Endothelial cell of umbilical vein (primary cell): Measurements from ENCODE around the gene HRH3. TPM values are rescaled to one million over a fixed set of nuclear protein-coding genes. Genes with fewer than 3 reads are reported as not detected.

Experiments
- BruUV-seq: library from RNA; stranded (reverse); fragments of 400-500 nt; replicated peaks from 2 replicates; lab custom pipeline; 2021; lab: Mats Ljungman, UMichigan
- CTCF ChIA-PET: fragments of 300-600, 350-600 bp; sonication (Branson Sonifier 250); formaldehyde crosslinking; loops from one replicate; lab custom pipeline; 2021; ENCODE audit warnings: antibody characterized with exemption, inconsistent platforms; lab: Charles Lee
- POLR2A ChIA-PET: fragments of 300-600, 350-600 bp; sonication (Branson Sonifier 250); formaldehyde crosslinking; loops from one replicate; lab custom pipeline; 2021; ENCODE audit warnings: antibody characterized with exemption, inconsistent platforms; lab: Charles Lee
- DNase-seq: peaks from one replicate; pipeline ENCODE4 v3.0.0-alpha.2; 2011; ENCODE audit warnings: low read depth, low spot score
- FAIRE-seq: peaks from 2 replicates; lab custom pipeline; 2011; peaks lifted over from hg19 to GRCh38; lab: Jason Lieb, UNC
- H2AFZ ChIP-seq: 2 replicates; pipeline ENCODE4 v1.6.0; 2012; ENCODE audit warnings: low read depth, low read length, control low read depth, inconsistent platforms
- H3K27ac ChIP-seq: 2 replicates; pipeline ENCODE4 v1.5.1; 2011; ENCODE audit warnings: low read depth, mild to moderate bottlenecking, control low read depth, low read length, moderate library complexity; ENCODE audit not compliant: insufficient read depth
- H3K27me3 ChIP-seq, 2 experiments: 2 replicates each; pipeline versions ENCODE4 v1.6.0 to v1.6.1; 2011; ENCODE audit warnings: low read length in 2 of 2, mixed read lengths in 1 of 2; ENCODE audit not compliant: control insufficient read depth in 2 of 2, insufficient read depth in 2 of 2
- H3K36me3 ChIP-seq, 2 experiments: 2 replicates in 1 of 2; 3 replicates in 1 of 2; pipeline ENCODE4 v1.5.1; 2011; ENCODE audit warnings: low read length in 2 of 2, mild to moderate bottlenecking in 1 of 2, moderate library complexity in 1 of 2; ENCODE audit not compliant: control insufficient read depth in 2 of 2, insufficient read depth in 2 of 2; ENCODE audit errors: extremely low read depth in 1 of 2
- H3K4me1 ChIP-seq: 3 replicates; pipeline ENCODE4 v1.5.1; 2011; ENCODE audit warnings: mild to moderate bottlenecking, low read length; ENCODE audit not compliant: control insufficient read depth, insufficient read depth; ENCODE audit errors: extremely low read depth
- H3K4me2 ChIP-seq: 2 replicates; pipeline ENCODE4 v1.6.1; 2011; ENCODE audit warnings: low read length, control low read depth, mixed read lengths; ENCODE audit not compliant: insufficient read depth
- H3K4me3 ChIP-seq, 3 experiments: fragments of 200-600 bp in 1 of 3; sonication (generic), shearing (Covaris generic) in 1 of 3; replicated peaks in 1 of 3; 2 replicates each; pipeline ENCODE4 v1.5.1; 2011 to 2016; ENCODE audit warnings: control low read depth in 3 of 3, low read length in 3 of 3, mild to moderate bottlenecking in 2 of 3, inconsistent platforms in 1 of 3, low read depth in 1 of 3, moderate library complexity in 1 of 3; ENCODE audit not compliant: insufficient read depth in 1 of 3
- H3K79me2 ChIP-seq: 2 replicates; pipeline ENCODE4 v1.6.0; 2012; ENCODE audit warnings: low read length, inconsistent platforms; ENCODE audit not compliant: control insufficient read depth, insufficient read depth
- H3K9ac ChIP-seq: replicated peaks from 2 replicates; pipeline ENCODE3; 2011; ENCODE audit warnings: low read length, control low read depth; ENCODE audit not compliant: insufficient read depth; ENCODE audit errors: extremely low read depth
- H3K9me1 ChIP-seq: replicated peaks from 3 replicates; pipeline ENCODE4 v1.6.0; 2011; ENCODE audit warnings: mild to moderate bottlenecking, low read length; ENCODE audit not compliant: control insufficient read depth, insufficient read depth; ENCODE audit errors: extremely low read depth
- H3K9me3 ChIP-seq: replicated peaks from 2 replicates; pipeline ENCODE4 v1.5.1; 2012; ENCODE audit warnings: low read length, inconsistent platforms; ENCODE audit not compliant: control insufficient read depth, insufficient read depth
- H4K20me1 ChIP-seq: replicated peaks from 2 replicates; pipeline ENCODE3; 2011; ENCODE audit warnings: mild to moderate bottlenecking, low read length; ENCODE audit not compliant: control insufficient read depth, insufficient read depth; ENCODE audit errors: extremely low read depth
- CTCF ChIP-seq, 2 donors: IDR thresholded peaks; 1 replicate in 1 of 2; 2 replicates in 1 of 2; pipeline ENCODE4 v1.5.1; 2011; ENCODE audit warnings: low read length in 2 of 2, mild to moderate bottlenecking in 2 of 2, moderate library complexity in 2 of 2, control low read depth in 1 of 2, inconsistent platforms in 1 of 2, low read depth in 1 of 2; ENCODE audit not compliant: insufficient read depth in 1 of 2; ENCODE audit errors: extremely low read depth in 1 of 2
- EZH2 ChIP-seq: IDR thresholded peaks from 2 replicates; pipeline ENCODE4 v1.6.1; 2012; ENCODE audit warnings: borderline replicate concordance, low read depth, mild to moderate bottlenecking, moderate library complexity, low read length, inconsistent platforms; ENCODE audit not compliant: severe bottlenecking
- FOS ChIP-seq: IDR thresholded peaks from 2 replicates; pipeline ENCODE4 v1.6.1; 2011; ENCODE audit warnings: mild to moderate bottlenecking, low read length, moderate library complexity, borderline replicate concordance; ENCODE audit not compliant: insufficient read depth
- GATA2 ChIP-seq: IDR thresholded peaks from 2 replicates; pipeline ENCODE4 v1.7.0; 2011; ENCODE audit warnings: low read depth, mild to moderate bottlenecking, moderate library complexity, mixed read lengths, low read length; ENCODE audit not compliant: insufficient read length, insufficient read depth
- JUN ChIP-seq: IDR thresholded peaks from 2 replicates; pipeline ENCODE4 v1.6.1; 2011; ENCODE audit warnings: borderline replicate concordance, low read depth; ENCODE audit not compliant: insufficient read length, insufficient read depth
- MYC ChIP-seq: IDR thresholded peaks from one replicate; pipeline ENCODE4 v1.6.1; 2011; ENCODE audit warnings: mild to moderate bottlenecking, low read depth, low read length
- POLR2A ChIP-seq: IDR thresholded peaks from 2 replicates; pipeline ENCODE4 v1.6.1; 2012; ENCODE audit warnings: low read depth, mild to moderate bottlenecking, control low read depth, low read length
- POLR2AphosphoS5 ChIP-seq: IDR thresholded peaks from 2 replicates; pipeline ENCODE4 v1.6.1; 2012; ENCODE audit warnings: low read depth, mild to moderate bottlenecking, control low read depth, low read length, moderate library complexity; ENCODE audit not compliant: insufficient read depth
- dilution Hi-C: fragments of 300-500 bp; cut with MboI; formaldehyde crosslinking; loops from one replicate; pipeline ENCODE4 v1.15.0; 2019; ENCODE audit warnings: low sequenced_read_pairs; ENCODE audit not compliant: extremely low pct_ligation_motif_present
- intact Hi-C: fragments of 100-400 bp; cut with micrococcal nuclease; formaldehyde crosslinking; loops from one replicate; pipeline ENCODE4 v1.10.0; 2022
- polyA plus RNA-seq, 4 experiments: library from polyadenylated mRNA; depleted of rRNA in 3 of 4; stranded (reverse) in 3 of 4; unstranded in 1 of 4; fragments of >200 nt; gene quantifications; 2 replicates each; pipeline versions ENCODE4 v1.2.1 to v1.2.3, GENCODE V29; 2011 to 2012; ENCODE audit warnings: missing spikeins in 1 of 4
- total RNA-seq: library from RNA; stranded (reverse); gene quantifications from 2 replicates; pipeline ENCODE4 v1.2.3, GENCODE V29; 2021
- TF ChIP-seq, protein P1 (sequence below): IDR thresholded peaks from 2 replicates; pipeline ENCODE4 v1.6.1; 2011; ENCODE audit not compliant: insufficient read depth, insufficient read length

Gene HRH3
- total and polyA plus RNA-seq, 2 donors (not counting 3 experiments of a cell fraction or from before 2014, with no cell fraction given), result not detected

DNA sequence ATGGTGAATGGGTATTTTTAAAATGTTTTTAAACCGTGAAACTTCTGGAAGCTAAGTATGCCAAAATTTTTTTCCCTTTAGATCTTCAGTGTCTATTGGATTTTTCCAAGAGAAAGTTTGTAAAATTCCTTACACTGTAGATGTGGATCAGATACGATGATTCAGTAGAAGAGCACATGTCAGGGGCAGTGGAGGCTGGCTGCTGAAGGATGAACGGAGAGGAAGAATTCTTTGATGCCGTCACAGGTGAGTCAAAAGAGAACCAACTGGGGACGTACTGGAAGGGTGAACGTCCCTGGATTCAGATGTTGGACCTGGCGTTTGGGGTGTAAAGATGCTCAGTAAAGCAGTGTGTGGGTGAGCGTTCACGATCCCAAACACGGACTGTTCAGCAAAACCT, 35.9 kb upstream of the HRH3 start:
- BruUV-seq, result no TSS peak
- peaks cover 2% of the 10 kb centered on the region for H3K79me2 ChIP-seq
- no peak overlapping the region for H3K27ac ChIP-seq
- no peak for FAIRE-seq
- intact Hi-C loops (no loop called here), dilution Hi-C loops (no loop called here)
- no peaks in the 10 kb centered on the region for H3K27me3 ChIP-seq
- H3K9ac ChIP-seq, result no peak overlapping the region
- no peak for DNase-seq
- no peak overlapping the region for H2AFZ ChIP-seq
- H3K36me3 ChIP-seq, result peaks cover 0 to 14% of the 10 kb centered on the region in 2 experiments
- POLR2A ChIA-PET, result no interaction called here
- H3K9me1 ChIP-seq, result no peaks in the 10 kb centered on the region
- H3K4me3 ChIP-seq, result no peak overlapping the region
- no peak overlapping the region for H3K4me2 ChIP-seq
- no peaks in the 10 kb centered on the region for H3K9me3 ChIP-seq
- CTCF ChIA-PET, result no interaction called here
- H4K20me1 ChIP-seq, result no peaks in the 10 kb centered on the region
- no peaks in the 10 kb centered on the region for H3K4me1 ChIP-seq
- no peak for TF ChIP-seq POLR2A
- no peak for TF ChIP-seq GATA2
- TF ChIP-seq, protein P1, sequence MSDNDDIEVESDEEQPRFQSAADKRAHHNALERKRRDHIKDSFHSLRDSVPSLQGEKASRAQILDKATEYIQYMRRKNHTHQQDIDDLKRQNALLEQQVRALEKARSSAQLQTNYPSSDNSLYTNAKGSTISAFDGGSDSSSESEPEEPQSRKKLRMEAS, result no peak
- no peak for TF ChIP-seq EZH2

- Histone ChIP-seq H3K4me2 (no peak overlapping the region), H3K36me3 (peaks cover 0 to 10% of the 10 kb centered on the region in 2 experiments)
- CTCF ChIA-PET, result no interaction called here
Measured at GRCh38 chr20:62254021-62254724, 34.1 kb upstream of the HRH3 start.

More at GRCh38 chr20:62254021-62254724, 34.1 kb upstream of the HRH3 start:
- Histone ChIP-seq H3K9ac (no peak overlapping the region), H4K20me1 (no peaks in the 10 kb centered on the region), H3K4me1 (no peaks in the 10 kb centered on the region), H3K79me2 (peaks cover 2% of the 10 kb centered on the region), H3K9me3 (no peaks in the 10 kb centered on the region), H2AFZ (no peak overlapping the region), H3K9me1 (no peaks in the 10 kb centered on the region), H3K27ac (no peak overlapping the region), H3K27me3 (no peaks in the 10 kb centered on the region), H3K4me3 (no peak overlapping the region)
- POLR2A ChIA-PET, result no interaction called here
- FAIRE-seq, result no peak
- no peak for DNase-seq
- intact Hi-C loops, result no loop called here
- dilution Hi-C loops, result no loop called here
- no TSS peak for BruUV-seq
- TF ChIP-seq GATA2, result no peak
- TF ChIP-seq JUN, result no peak
- no peak for TF ChIP-seq MYC
- TF ChIP-seq CTCF (IDR thresholded peaks at IDR 0.05; ENCODE audit: extremely low read depth in 1 of 2, insufficient read depth in 1 of 2, low read depth in 1 of 2, low read length in 2 of 2), result no peak
- TF ChIP-seq, protein P1, result no peak
- TF ChIP-seq EZH2, result no peak
- TF ChIP-seq FOS, result no peak
- no peak for TF ChIP-seq POLR2AphosphoS5
- TF ChIP-seq POLR2A, result no peak
